ENCODE results near the gene CADM2. TPM values are rescaled to one million over a fixed set of nuclear protein-coding genes. Genes with fewer than 3 reads are reported as not detected.

Gene CADM2
- total RNA-seq, 1 experiment from 2014 or later, result not detected

DNA sequence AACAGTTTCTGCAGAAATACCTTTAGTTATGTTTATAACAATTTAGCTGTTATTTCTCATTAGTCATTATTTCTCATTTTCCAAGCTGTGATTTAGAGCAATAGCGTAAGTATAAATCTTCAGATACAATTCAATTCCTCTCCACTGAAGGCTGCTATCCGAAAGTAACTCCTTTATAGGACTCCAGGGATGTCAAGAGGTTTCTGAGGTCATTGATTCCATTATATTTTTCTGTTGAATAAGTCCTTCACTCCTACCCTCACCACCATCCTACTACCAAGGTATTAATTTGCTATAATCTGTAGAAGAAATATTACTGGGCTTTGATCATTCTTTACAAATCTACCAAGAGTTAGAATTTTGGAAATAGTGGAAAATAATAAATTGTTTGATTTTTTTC is 285.7 kb downstream of the CADM2 start:
- Histone ChIP-seq H3K27ac (ENCODE audit: low read length) (no peak overlapping the region), H3K27me3 (ENCODE audit: low read length) (no peaks in the 10 kb centered on the region), H3K79me2 (ENCODE audit: low read length) (no peaks in the 10 kb centered on the region), H3K4me3 (ENCODE audit: low read length) (no peak overlapping the region), H3K4me1 (ENCODE audit: low read length) (no peaks in the 10 kb centered on the region), H3K9me2 (replicated peaks; ENCODE audit: insufficient read depth, low read length) (no peaks in the 10 kb centered on the region), H4K20me1 (ENCODE audit: insufficient read depth, low read depth, low read length) (no peaks in the 10 kb centered on the region), H3K36me3 (ENCODE audit: insufficient read depth, low read length) (no peaks in the 10 kb centered on the region), H3K4me2 (ENCODE audit: low read depth, low read length, poor library complexity, severe bottlenecking) (no peak overlapping the region), H3K9me3 (ENCODE audit: low read length) (no peaks in the 10 kb centered on the region), H3K9ac (ENCODE audit: low read length) (no peak overlapping the region), H2AFZ (ENCODE audit: low read length) (no peak overlapping the region)
- DNase-seq, result no peak

DNA sequence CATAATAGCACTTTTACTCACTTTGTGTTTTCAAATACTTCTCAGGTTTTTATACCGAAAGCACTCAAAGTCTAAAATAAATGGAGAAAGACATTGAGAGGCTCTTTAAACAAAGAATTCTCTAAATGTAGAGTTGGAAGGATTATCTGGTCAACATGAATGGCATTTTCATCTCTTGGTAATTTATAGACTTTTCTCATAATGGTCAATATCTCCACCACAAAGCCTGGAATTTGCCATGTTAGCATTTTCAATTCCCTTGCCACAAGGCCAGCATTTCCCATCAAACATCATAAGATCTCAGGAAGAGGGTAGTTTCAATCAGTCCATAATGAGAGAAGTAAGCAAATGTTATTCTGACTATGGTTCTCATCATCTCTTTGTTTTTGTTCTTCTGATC is 293.0 kb downstream of the CADM2 start:
- H3K27ac ChIP-seq (ENCODE audit: low read length), result no peak overlapping the region
- no peaks in the 10 kb centered on the region for H3K9me2 ChIP-seq (replicated peaks; ENCODE audit: insufficient read depth, low read length)
- no peaks in the 10 kb centered on the region for H4K20me1 ChIP-seq (ENCODE audit: insufficient read depth, low read depth, low read length)
- no peak for DNase-seq
- H3K9ac ChIP-seq (ENCODE audit: low read length), result no peak overlapping the region
- H3K4me3 ChIP-seq (ENCODE audit: low read length), result no peak overlapping the region
- H3K27me3 ChIP-seq (ENCODE audit: low read length), result no peaks in the 10 kb centered on the region
- H3K4me1 ChIP-seq (ENCODE audit: low read length), result no peaks in the 10 kb centered on the region
- no peaks in the 10 kb centered on the region for H3K9me3 ChIP-seq (ENCODE audit: low read length)
- H3K4me2 ChIP-seq (ENCODE audit: low read depth, low read length, poor library complexity, severe bottlenecking), result no peak overlapping the region
- H2AFZ ChIP-seq (ENCODE audit: low read length), result no peak overlapping the region
- H3K36me3 ChIP-seq (ENCODE audit: insufficient read depth, low read length), result no peaks in the 10 kb centered on the region
- no peaks in the 10 kb centered on the region for H3K79me2 ChIP-seq (ENCODE audit: low read length)

DNA sequence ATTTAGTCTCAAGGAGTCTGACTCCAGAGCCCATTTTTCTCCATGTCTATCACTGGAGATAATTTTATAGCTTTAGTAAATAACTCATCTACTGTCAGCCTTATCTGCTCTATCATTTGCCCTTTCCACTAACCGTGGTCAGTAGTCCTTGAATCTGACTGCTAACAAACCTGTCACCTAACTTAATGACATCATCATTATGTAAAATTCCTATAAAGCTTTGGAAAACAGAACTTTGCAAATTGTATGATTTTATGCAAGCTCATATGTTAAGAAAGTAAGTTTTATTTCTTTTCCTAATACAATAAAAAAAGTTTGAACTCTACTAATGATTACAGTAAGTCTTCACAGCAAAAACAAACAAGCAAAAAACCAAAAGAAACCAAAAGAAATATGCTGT is 293.9 kb downstream of the CADM2 start:
- Histone ChIP-seq H3K4me3 (ENCODE audit: low read length) (no peak overlapping the region), H4K20me1 (ENCODE audit: insufficient read depth, low read depth, low read length) (no peaks in the 10 kb centered on the region), H3K27me3 (ENCODE audit: low read length) (no peaks in the 10 kb centered on the region), H3K9me3 (ENCODE audit: low read length) (no peaks in the 10 kb centered on the region), H3K4me2 (ENCODE audit: low read depth, low read length, poor library complexity, severe bottlenecking) (no peak overlapping the region), H3K27ac (ENCODE audit: low read length) (no peak overlapping the region), H3K9me2 (replicated peaks; ENCODE audit: insufficient read depth, low read length) (no peaks in the 10 kb centered on the region), H3K4me1 (ENCODE audit: low read length) (no peaks in the 10 kb centered on the region), H2AFZ (ENCODE audit: low read length) (no peak overlapping the region), H3K79me2 (ENCODE audit: low read length) (no peaks in the 10 kb centered on the region), H3K36me3 (ENCODE audit: insufficient read depth, low read length) (no peaks in the 10 kb centered on the region), H3K9ac (ENCODE audit: low read length) (no peak overlapping the region)
- no peak for DNase-seq

DNA sequence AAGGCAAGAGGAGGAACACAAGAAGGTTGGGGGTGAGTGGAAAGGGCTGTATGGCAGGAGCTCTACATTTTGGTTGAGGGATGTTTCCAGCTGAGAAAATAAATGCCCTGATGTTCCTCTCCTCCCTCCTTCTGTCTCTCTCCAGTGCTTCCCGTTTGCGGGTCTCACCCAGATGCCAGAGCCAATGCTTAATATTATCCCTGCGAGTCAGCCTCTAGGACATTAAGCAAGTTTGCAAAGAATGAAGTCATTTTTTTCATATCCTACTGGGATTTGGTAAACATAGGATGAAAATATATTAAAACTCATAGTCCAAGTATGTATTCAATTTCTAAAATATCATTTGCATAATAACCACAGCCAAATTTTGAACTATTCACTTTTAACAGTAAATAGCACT is 295.9 kb downstream of the CADM2 start:
- no peak overlapping the region for H3K27ac ChIP-seq (ENCODE audit: low read length)

DNA sequence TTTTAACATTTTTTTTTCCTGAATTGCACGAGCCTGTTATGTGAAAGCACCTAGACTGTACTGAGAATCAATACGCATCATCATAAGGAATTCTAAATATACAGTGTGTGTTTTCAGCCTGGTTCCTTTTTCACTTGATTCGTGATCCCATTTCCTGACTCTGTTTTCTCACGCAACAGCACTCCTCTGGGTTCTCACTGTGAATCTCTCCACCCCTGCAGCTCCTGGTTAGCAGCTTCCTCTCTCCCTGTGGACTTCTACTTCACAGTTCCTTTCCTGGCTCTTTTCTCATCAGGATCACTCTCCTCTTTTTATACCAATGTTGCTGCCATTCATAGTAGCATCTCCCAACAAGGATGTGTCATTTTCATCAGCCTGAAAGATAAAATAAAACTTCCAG is 297.2 kb downstream of the CADM2 start:
- H3K9me3 ChIP-seq (ENCODE audit: low read length), result no peaks in the 10 kb centered on the region
- no peaks in the 10 kb centered on the region for H3K79me2 ChIP-seq (ENCODE audit: low read length)
- H3K27ac ChIP-seq (ENCODE audit: low read length), result no peak overlapping the region
- no peak overlapping the region for H3K9ac ChIP-seq (ENCODE audit: low read length)
- no peak overlapping the region for H3K4me2 ChIP-seq (ENCODE audit: low read depth, low read length, poor library complexity, severe bottlenecking)
- no peaks in the 10 kb centered on the region for H3K4me1 ChIP-seq (ENCODE audit: low read length)
- no peaks in the 10 kb centered on the region for H3K36me3 ChIP-seq (ENCODE audit: insufficient read depth, low read length)
- no peaks in the 10 kb centered on the region for H4K20me1 ChIP-seq (ENCODE audit: insufficient read depth, low read depth, low read length)
- H3K9me2 ChIP-seq (replicated peaks; ENCODE audit: insufficient read depth, low read length), result no peaks in the 10 kb centered on the region
- H3K27me3 ChIP-seq (ENCODE audit: low read length), result no peaks in the 10 kb centered on the region
- H2AFZ ChIP-seq (ENCODE audit: low read length), result no peak overlapping the region
- DNase-seq, result no peak
- H3K4me3 ChIP-seq (ENCODE audit: low read length), result no peak overlapping the region

More for the DNA sequence above, 295.9 kb downstream of the CADM2 start:
- H3K9me2 ChIP-seq (replicated peaks; ENCODE audit: insufficient read depth, low read length), result no peaks in the 10 kb centered on the region
- no peaks in the 10 kb centered on the region for H3K79me2 ChIP-seq (ENCODE audit: low read length)
- no peaks in the 10 kb centered on the region for H4K20me1 ChIP-seq (ENCODE audit: insufficient read depth, low read depth, low read length)
- no peak for DNase-seq
- H3K9me3 ChIP-seq (ENCODE audit: low read length), result no peaks in the 10 kb centered on the region
- no peaks in the 10 kb centered on the region for H3K36me3 ChIP-seq (ENCODE audit: insufficient read depth, low read length)
- H3K4me1 ChIP-seq (ENCODE audit: low read length), result no peaks in the 10 kb centered on the region
- H3K4me3 ChIP-seq (ENCODE audit: low read length), result no peak overlapping the region
- no peak overlapping the region for H2AFZ ChIP-seq (ENCODE audit: low read length)
- H3K27me3 ChIP-seq (ENCODE audit: low read length), result no peaks in the 10 kb centered on the region
- H3K9ac ChIP-seq (ENCODE audit: low read length), result no peak overlapping the region
- no peak overlapping the region for H3K4me2 ChIP-seq (ENCODE audit: low read depth, low read length, poor library complexity, severe bottlenecking)

DNA sequence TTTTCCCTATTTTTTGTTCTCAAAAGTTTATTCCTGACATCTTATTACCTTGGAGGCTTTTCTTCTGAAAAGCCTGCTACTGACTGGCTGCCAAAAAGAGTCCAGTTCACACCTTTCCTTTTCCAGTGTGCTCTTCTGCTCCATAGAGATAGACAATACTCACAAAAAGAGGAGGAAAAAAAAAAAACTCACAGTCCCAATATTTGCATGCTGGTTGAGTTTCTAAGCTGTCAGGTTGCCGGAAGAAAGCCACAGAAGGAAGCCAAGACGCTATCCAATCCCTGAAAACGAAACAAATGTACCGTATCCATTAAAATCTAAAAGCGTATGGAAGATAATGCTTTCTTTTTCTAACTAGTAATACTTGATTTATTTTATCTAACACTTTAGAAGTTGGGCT is 299.5 kb downstream of the CADM2 start:
- no peak overlapping the region for H3K27ac ChIP-seq (ENCODE audit: low read length)
- no peak overlapping the region for H3K9ac ChIP-seq (ENCODE audit: low read length)
- H3K9me2 ChIP-seq (replicated peaks; ENCODE audit: insufficient read depth, low read length), result no peaks in the 10 kb centered on the region
- no peaks in the 10 kb centered on the region for H3K79me2 ChIP-seq (ENCODE audit: low read length)
- H3K4me3 ChIP-seq (ENCODE audit: low read length), result no peak overlapping the region
- H2AFZ ChIP-seq (ENCODE audit: low read length), result no peak overlapping the region
- H4K20me1 ChIP-seq (ENCODE audit: insufficient read depth, low read depth, low read length), result no peaks in the 10 kb centered on the region
- no peaks in the 10 kb centered on the region for H3K36me3 ChIP-seq (ENCODE audit: insufficient read depth, low read length)
- H3K4me2 ChIP-seq (ENCODE audit: low read depth, low read length, poor library complexity, severe bottlenecking), result no peak overlapping the region
- DNase-seq, result no peak
- no peaks in the 10 kb centered on the region for H3K9me3 ChIP-seq (ENCODE audit: low read length)
- H3K4me1 ChIP-seq (ENCODE audit: low read length), result no peaks in the 10 kb centered on the region
- no peaks in the 10 kb centered on the region for H3K27me3 ChIP-seq (ENCODE audit: low read length)

DNA sequence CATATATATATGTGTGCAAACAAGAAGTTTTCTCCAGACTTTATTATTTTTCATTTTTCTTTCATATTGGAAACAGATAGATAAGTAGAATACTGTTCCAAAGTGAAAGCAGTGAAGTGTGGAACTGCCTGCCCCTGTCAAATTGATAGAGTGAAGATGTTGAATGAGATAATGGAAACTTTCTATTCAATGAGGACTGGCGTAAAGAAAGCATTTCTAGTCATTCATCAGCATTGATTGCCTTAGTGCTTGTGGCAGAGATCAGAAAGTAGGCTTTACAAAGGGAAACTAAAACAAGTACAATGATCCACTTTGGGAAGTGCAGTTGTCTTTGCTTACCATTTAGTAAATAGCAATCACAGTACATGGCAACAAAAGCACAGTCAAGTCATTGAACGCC is 300.0 kb downstream of the CADM2 start:
- no peak overlapping the region for H3K27ac ChIP-seq (ENCODE audit: low read length)
- H3K9ac ChIP-seq (ENCODE audit: low read length), result no peak overlapping the region
- no peaks in the 10 kb centered on the region for H4K20me1 ChIP-seq (ENCODE audit: insufficient read depth, low read depth, low read length)
- no peaks in the 10 kb centered on the region for H3K4me1 ChIP-seq (ENCODE audit: low read length)
- H2AFZ ChIP-seq (ENCODE audit: low read length), result no peak overlapping the region
- no peak overlapping the region for H3K4me3 ChIP-seq (ENCODE audit: low read length)
- H3K4me2 ChIP-seq (ENCODE audit: low read depth, low read length, poor library complexity, severe bottlenecking), result no peak overlapping the region
- H3K9me2 ChIP-seq (replicated peaks; ENCODE audit: insufficient read depth, low read length), result no peaks in the 10 kb centered on the region
- no peak for DNase-seq
- H3K9me3 ChIP-seq (ENCODE audit: low read length), result no peaks in the 10 kb centered on the region
- H3K36me3 ChIP-seq (ENCODE audit: insufficient read depth, low read length), result no peaks in the 10 kb centered on the region
- no peaks in the 10 kb centered on the region for H3K27me3 ChIP-seq (ENCODE audit: low read length)
- no peaks in the 10 kb centered on the region for H3K79me2 ChIP-seq (ENCODE audit: low read length)

DNA sequence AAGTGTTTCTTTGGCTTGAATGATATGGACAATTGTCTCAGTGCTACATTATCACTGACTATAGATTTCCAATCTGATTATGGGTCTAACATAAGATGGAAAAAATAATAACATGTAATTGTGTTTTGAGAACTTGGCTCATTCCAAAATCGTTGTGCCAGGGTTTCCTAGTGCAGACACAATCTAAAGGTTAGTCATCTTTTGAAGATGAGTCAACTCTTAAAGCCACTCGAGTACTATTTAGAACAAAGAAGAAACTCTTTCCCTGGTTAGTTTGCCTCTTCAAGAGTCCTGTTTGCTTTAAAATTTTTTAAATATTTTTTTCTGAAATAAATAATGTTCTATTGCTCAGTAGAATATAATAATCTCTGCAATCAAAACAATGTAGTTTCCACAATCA is 301.0 kb downstream of the CADM2 start:
- H3K27me3 ChIP-seq (ENCODE audit: low read length), result no peaks in the 10 kb centered on the region
- H3K4me3 ChIP-seq (ENCODE audit: low read length), result no peak overlapping the region
- no peaks in the 10 kb centered on the region for H3K36me3 ChIP-seq (ENCODE audit: insufficient read depth, low read length)
- H3K9ac ChIP-seq (ENCODE audit: low read length), result no peak overlapping the region
- no peak overlapping the region for H3K4me2 ChIP-seq (ENCODE audit: low read depth, low read length, poor library complexity, severe bottlenecking)
- no peak for DNase-seq
- H3K27ac ChIP-seq (ENCODE audit: low read length), result no peak overlapping the region
- H2AFZ ChIP-seq (ENCODE audit: low read length), result no peak overlapping the region
- H3K4me1 ChIP-seq (ENCODE audit: low read length), result no peaks in the 10 kb centered on the region
- no peaks in the 10 kb centered on the region for H3K9me2 ChIP-seq (replicated peaks; ENCODE audit: insufficient read depth, low read length)
- no peaks in the 10 kb centered on the region for H3K79me2 ChIP-seq (ENCODE audit: low read length)
- no peaks in the 10 kb centered on the region for H3K9me3 ChIP-seq (ENCODE audit: low read length)
- H4K20me1 ChIP-seq (ENCODE audit: insufficient read depth, low read depth, low read length), result no peaks in the 10 kb centered on the region

DNA sequence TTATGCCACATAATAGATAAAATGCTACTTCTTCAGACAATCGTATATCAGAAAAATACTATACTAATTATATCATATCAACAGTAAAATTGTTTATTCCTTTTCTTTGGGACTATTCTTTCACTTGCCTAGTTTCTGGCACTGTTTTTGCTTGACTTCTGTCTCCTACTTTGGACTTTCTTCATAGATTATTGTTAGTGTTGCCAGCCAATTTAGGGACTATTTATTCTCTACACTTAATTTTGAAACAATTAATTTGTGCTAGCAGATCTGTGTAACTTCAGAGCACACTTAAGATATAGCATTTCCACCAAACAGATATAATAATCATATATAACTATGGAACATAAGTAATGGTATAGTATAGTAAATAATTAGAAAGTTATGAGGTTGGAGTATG is 305.6 kb downstream of the CADM2 start:
- no peaks in the 10 kb centered on the region for H3K36me3 ChIP-seq (ENCODE audit: insufficient read depth, low read length)
- DNase-seq, result no peak
- no peaks in the 10 kb centered on the region for H3K4me1 ChIP-seq (ENCODE audit: low read length)
- H4K20me1 ChIP-seq (ENCODE audit: insufficient read depth, low read depth, low read length), result no peaks in the 10 kb centered on the region
- H3K9me3 ChIP-seq (ENCODE audit: low read length), result no peaks in the 10 kb centered on the region
- H3K27me3 ChIP-seq (ENCODE audit: low read length), result no peaks in the 10 kb centered on the region
- H3K27ac ChIP-seq (ENCODE audit: low read length), result no peak overlapping the region
- H3K4me3 ChIP-seq (ENCODE audit: low read length), result no peak overlapping the region
- H3K79me2 ChIP-seq (ENCODE audit: low read length), result no peaks in the 10 kb centered on the region
- no peak overlapping the region for H3K9ac ChIP-seq (ENCODE audit: low read length)
- no peaks in the 10 kb centered on the region for H3K9me2 ChIP-seq (replicated peaks; ENCODE audit: insufficient read depth, low read length)
- no peak overlapping the region for H3K4me2 ChIP-seq (ENCODE audit: low read depth, low read length, poor library complexity, severe bottlenecking)
- H2AFZ ChIP-seq (ENCODE audit: low read length), result no peak overlapping the region

Measured in Karpas-422 (cell line).